GM04503 (cell line): ENCODE measurements around the gene RNF8.

ENCODE experiments used
- DNase-seq: peaks from one replicate; pipeline ENCODE4 v3.0.0-alpha.2; 2012; ENCODE audit warnings: low read depth

Gene RNF8

DNA sequence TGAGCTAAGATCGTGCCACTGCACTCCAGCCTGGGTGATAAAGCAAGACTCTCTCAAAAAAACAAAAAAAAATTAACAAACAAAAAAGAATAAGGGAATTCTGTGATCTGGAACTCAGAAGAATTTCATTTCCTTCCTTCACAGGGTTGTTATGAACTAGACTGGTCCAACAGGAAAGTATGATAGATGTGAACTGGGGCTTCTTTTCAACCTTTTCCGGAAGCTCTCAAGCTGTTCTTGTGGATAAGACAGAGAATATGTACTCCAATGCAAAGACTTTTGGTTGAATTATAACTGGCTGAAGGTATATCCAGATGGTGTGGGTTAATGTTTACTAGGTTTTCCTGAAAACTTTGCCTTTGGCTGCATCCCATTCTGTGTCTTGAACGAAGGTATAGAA is 5.3 kb downstream of the RNF8 start:
- DNase-seq: no peak

DNA sequence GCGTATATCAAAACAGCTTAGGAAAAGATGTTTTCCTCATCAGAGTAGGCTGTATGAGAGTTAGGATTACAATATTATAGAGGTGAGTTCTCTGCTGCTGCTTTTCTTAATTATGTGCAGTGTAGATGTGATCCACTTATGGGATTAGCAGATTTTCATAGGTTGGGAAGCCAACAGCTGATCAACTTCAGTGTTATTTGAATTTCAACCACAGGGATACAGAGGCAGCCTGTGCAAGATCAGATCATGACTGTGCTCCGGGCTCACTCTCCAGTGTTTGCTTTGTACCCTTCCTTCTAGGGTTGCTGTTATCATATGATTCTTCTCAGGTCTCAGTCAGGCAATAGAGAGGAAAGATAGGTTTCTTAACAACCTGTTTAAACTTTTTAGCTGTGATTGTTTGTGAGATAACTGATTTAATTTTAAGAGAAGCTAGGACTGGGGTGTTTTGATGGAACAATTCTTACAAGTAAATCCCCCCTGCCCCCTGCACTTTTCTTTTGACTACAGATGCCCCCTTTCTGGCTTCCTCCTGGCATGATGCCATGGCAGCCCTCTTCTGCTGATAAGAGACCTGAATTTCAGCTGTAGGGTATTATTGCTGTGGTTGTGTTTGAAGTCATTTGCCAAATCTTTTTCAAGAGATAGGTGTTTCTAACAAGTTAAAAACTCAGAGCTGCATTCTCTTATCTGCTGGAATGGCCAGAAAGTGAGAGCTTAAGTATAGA is 8.5 kb downstream of the RNF8 start:
- DNase-seq: no peak

DNA sequence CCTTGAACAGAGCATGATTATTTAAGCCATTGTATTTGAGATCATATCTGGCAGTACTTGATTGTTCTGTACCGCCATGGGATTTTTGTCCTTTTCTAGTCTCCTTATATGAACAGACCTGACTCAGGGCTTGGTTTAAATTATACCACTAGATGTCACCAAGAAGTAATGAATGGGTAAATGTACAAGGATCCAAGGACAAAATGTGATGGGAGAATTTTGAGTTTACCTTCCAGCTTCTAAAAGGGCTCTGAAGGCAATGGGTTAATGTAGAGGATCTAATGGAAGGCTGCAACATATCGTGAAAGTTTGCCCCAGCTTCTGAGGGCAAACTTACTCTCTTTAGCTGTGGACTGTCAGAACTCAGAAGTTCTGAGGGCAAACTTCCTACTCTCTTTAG is 12.0 kb downstream of the RNF8 start:
- no peak for DNase-seq

DNA sequence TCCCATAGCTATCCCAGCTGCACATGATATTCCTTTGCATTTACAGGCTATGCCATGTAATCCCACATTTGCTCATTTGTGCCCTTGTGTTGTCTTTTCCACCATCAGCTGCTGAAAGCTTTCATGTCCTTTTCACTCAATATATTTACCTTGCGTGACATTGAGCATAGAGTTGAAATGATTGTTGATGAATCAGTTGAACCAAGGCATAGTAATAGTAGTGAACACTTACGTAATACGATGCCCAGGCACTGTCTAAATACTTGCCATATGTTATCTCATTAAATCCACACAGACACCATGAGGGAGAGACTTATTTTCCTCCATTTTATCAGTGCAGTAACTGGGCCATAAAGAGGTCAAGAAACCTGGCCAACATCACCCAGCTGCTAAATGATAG is 13.1 kb downstream of the RNF8 start:
- no peak for DNase-seq

DNA sequence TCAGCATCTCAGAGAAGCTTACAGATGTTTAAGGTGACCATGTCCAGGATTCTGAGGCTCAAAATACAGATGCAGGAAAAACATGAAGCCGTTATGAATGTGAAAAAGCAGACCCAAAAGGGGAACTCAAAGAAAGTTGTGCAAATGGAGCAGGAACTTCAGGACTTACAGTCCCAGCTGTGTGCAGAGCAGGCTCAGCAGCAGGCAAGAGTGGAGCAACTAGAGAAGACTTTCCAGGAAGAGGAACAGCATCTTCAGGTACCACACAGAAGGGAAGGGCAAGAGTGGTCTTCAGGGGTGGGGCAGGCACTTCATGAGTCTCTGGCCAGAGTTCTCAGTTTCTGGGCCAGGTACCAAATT is 15.2 kb downstream of the RNF8 start:
- DNase-seq: no peak

DNA sequence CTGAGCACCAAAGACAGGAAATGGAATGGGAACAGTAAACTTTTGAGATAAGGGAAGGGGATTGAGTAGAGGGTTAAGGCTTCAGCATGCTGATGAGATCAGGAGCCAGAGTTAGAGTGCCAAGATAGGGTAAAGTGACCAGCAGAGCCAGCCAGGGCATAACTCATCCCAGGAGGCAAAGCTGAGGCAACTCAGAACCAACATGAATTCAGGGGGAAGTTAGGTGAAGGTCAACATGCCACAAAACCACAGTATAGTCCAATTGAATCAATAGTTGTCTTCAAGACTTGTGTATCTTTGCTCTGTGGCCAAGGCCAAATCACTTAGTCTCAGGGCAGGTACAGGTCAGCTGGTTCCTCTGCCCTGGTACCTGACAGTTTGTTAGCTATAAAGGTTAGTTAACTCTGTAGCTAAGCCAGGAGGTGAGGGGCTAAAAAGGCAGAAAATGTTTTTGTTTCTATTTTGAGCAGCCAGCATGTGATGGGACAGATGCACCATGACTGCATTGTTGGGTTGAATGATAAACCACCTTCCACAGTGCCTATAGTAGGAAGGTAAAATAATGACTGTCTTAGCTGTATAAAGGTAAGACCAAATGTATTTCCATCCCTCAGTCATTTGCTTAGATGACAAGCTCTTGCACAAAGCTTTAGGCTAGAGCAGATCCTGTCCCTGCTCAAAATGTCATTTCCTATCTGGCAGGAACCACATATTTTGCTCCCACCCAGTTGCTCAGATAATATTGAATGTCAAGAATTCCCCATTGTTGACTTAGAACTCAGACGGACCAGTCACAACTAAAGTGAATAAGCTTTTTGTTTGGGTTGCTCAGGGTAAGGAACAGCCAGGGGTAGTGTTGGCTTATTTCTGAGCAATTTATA is 15.8 kb downstream of the RNF8 start:
- DNase-seq: no peak

DNA sequence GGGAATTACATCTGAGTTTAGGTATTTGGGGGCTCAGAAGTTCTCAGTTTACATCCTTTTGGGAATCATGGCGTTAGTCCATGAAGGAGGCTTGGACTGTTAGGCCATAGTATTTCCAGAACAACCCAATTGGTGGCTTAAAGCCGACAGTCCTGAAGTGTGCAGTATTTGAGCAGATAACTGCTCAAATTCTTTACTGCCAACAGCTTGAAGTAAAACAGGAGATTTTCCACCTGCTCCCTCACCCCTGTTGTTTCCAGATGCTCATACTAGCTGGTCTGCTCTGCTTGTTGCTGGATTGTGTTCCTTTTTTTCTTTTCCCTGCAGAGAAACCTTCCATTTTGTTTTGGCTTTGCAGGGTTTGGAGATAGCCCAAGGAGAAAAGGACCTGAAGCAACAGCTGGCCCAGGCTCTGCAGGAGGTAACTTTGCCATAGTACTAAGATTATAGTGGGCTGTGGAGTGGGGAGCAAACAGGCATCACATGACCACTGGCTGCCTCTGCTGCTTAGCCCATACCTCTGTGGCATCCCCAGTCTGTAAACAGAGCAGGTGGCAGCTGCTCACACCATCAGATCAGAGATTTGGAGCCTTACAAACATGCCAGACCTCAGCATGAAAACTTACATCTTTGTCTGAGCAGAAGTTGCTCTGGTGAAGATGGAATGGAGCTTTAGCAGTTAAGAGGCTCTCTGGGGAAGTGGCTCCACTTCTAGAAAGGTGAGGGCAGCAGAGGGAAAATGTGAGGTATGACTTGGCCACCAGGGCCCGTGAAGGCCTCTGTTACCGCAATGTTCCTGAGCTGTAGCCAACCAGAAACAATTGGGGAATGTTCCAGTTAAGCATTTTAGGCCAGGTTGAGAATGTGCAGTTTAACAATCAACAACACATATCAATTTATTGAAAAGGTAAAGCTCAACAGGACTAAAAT is 17.6 kb downstream of the RNF8 start:
- no peak for DNase-seq

DNA sequence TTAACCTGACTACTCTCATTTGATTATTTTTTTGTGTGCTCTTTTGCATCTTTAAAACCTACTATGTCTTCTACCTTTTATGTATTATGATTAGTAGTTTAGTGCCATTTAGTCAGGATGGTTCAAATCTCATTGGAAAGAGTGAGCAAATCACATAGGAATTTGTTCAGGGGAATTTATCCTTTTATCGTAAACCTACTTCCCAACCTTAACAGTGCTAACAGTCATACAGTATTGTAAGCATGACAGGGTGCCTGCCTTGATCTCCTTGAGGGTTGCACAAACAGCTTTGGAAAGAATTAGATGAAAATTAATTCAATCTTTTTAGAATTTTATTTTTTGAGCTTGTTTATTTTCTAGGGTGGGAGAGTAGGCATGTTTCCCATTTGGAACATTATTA is 18.3 kb downstream of the RNF8 start:
- DNase-seq: no peak

DNA sequence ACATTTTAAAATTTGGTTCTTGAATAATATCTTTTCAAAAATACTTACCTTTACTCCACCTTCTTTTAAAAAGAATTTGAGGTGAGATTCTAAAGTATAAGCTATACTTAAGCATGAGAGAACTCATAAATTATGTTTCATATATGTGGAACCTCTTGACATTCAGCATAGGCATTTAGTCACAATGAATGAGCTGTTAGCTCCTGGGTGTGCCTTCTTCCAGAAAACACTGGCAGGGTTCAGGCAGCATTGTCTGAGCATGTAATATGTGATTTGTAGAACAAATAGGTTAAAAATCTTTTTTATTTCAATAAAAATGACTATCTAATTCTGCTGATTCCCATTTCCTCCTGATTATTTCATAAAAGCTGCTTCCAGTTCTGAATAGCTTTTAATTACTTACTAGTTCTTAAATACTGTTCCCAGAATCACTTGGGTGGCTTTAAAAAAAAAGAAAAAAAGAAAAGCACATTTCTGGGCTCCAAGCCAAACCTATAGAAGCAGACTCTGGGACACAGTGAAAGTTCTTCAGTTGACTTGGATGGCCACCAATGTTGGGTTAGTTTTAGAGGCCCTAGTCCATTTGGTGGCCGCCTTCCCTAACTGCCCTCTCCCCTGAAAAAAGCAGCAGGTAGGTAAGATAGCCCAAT is 20.2 kb downstream of the RNF8 start:
- no peak for DNase-seq

DNA sequence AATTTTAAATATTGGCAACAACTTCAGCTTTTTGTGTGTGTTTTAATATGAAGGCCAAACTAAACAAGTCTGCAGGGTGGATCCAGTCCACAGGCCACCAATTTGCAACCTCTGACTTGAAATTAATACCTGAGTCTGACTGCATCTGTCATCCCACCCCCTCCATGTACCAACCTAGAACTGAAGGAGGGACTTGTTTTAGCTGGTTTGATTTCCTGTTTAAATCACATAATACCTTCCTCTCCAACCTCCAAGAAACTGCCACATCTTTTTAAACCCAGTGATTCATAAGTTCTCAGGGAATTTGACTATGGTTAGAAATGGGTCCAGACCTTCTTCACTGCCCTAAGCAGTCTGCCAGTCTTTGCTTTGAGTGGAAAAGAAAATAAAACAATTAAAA is 21.6 kb downstream of the RNF8 start:
- no peak for DNase-seq

DNA sequence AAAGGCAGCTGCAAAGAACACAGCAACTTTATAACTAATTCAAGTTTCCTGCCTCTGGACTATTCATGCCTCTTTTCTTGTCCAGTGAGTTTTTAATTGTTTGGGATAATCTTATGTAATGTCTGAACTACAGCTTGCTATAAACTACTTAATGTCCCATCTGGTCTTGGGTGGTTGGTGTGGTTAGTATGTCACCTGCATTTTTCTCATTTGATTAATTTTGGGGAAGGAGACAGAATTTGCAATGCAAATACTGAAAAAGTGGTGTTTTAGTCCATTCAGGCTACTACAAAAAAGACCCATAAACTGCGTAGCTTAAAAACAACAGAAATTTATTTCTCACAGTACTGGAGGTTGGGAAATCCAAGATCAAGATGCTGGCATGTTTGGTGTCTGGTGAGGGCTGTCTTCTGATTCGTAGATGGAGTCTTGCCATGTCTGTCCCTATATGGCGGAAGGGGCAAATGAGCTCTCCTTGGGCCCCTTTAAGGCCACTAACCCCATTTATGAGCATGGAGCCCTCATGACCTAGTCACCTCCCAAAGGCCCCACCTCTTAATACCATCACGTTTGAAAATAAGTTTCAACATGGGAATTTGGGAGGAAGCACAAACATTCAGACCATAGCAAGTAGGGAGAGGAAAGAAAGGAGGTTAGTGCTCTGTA is 22.4 kb downstream of the RNF8 start:
- no peak for DNase-seq

DNA sequence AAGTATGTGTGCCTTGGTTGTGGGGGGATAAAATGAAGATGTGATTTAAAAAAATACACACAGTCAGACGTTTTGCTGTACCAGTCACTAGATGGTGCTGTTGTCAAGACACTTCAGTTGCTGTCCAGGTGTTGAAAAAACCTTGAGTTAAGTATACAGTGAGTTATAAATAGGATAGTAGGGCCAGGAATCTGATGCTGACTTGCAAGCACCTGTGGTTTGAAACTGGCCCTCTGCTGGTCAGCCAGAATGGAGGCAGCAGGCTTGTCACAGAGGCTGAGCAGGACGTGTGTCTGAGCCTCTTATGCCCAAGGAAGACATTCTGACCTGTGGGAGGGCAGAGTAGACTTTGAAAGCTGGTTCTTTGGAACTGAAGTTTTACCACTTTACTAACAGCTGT is 27.8 kb downstream of the RNF8 start:
- DNase-seq: no peak

DNA sequence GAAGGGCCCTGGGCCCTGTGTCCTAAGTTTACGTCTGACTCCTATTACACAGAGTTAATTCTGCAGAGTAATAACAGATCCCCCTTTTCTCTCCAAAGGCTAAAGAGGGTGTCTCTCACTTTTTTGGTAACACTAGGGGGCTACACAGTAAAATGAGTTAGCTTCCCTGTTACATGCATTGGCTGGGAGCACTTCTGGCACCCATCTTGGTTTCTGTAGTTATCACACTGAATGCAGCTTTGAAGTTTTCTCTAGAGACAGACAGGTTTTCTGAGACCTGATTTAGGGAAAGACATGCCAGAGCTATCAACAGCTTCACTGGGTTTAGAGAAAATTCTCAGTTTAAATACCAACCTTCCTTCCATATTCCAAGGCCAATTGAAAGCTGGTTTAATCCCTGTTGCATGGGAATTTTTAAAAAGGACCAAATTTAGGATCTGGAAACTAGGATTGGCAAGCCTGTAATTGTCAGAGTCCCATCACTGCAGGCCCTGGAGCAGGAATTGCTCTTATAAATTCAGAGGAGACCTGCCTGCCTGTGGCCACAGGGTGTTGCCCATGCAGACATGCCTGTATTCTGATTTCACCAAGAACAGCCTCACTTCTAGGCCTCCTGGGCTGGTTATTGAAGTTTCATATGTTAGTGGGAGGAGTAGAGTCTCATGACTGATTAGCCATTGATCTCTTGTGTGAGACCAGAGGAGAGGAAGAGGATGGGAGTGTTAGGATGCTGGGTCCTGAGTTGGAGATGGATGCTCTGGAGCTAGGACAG is 29.4 kb downstream of the RNF8 start:
- DNase-seq: no peak

DNA sequence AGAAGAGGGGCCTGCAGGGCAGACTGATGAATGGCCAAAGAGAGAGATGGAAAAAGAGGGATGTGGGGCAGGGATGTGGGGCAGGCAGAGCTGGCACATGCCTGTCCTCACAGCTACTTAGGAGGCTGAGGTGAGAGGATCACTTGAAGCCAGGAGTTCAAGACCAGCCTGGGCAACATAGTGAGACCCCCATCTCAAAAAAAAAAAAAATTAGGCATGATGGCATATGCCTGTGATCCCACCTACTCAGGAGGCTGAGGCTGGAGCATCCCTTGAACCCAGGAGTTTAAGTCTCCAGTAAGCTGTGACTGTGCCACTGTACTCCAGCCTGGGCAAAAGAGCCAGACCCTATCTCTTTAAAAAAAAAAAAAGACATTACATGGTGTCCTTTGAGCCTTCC is 34.8 kb downstream of the RNF8 start:
- no peak for DNase-seq

DNA sequence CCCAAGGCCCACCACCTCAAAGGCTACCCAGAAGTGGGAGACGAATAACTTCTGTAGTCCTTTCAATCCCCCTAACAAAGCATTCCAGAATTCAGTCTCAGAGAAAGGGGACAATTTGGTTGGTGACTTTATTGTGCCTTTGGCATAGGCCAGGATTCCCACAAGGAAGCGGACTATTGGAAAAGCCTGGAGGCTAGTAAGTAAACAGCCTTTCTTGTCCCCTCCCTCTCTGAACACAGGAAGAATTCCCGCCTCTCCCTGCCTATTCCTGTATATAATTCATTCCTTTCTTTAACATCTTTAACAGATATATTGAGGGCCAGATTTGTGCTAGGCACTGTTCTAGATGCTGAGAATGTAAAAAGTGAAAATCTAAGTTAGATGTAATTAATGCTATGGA is 36.1 kb downstream of the RNF8 start:
- no peak for DNase-seq

DNA sequence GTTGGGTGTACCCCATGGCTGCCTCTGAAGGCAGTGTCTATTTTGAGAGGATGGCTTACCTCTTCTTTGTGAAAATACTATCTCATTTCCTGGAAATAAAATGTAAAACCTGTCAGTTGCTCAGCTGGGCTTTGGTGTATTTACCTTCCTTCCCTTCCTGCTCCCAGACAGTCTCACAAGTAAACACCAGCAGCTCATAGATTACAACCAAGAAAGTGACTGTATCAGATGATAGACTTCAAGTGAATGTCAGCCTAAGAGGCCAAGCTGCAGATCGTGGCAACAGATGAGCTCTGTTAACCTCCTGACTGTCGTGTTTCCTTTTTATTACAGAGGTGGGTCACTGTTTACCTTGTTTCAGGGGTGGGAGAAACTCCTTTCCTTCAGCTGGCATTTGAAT is 37.3 kb downstream of the RNF8 start:
- no peak for DNase-seq

DNA sequence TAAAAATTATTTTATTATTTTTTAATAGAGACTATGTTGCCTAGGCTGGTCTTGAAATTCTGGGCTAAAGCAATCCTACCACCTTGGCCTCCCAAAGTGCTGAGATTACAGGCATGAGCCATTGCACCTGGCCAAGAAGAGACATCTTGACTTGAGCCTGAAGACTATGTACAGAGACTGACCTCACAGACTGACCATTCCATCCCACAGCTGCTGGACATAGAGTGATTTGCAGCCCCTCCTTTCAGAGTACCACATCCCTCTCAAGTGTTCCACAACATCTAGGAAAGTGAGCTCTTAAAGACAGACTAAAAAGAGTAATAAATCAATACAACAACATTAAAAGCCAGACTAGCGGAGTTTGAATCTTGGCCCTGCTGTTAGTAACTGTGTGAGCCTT is 39.0 kb downstream of the RNF8 start:
- no peak for DNase-seq

DNA sequence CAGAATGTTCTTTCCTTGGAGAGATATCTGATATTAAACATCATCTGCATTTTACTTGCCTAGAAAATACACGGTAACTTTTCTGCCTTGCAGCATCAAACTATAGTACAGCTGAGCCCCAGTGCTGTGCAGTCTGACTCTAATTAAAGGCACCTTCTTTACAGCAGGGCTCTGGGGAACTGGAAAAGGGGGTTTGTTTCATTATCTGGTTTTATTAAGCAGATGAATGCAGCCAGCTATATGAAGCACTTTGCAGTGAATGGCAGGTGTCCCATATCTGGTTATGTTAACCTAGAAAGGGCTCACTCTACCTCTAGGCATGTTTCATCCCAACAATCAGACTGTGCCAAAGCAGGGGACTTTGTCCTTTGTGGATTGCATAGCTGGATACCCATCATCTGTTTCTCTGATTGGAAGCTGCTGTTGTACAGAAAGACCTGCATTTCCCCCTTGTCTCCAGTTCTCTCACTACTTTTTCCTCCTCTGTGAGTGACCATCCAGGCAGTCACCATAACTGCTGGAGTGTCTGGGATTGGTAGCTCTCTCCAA is 39.7 kb downstream of the RNF8 start:
- DNase-seq: no peak

DNA sequence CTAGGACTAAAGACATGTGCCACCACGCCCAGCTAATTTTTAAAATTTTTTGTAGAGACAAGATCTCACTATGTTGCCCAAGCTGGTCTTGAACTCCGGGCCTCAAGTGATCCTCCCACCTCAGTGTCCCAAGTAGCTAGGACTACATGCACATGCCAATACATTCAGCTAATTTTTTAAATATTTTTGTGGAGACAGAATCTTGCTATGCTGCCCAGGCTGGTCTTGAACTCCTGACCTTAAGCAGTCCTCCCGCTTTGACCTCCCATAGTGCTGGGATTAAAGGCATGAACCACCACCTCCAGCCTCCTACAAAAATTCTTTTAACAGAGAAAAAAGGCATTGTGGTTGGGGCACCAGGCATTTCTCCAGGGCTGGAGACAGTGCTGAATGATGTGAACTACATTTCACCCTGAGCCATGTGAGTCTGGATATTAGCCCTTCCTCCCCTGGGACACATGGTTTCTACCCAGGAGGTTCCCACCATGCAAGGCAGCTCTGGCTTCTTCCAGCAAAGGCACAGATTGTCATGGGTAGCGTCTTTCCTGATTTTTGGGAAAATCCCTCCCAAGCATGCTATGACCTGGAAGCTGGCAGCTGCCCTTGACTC is 42.9 kb downstream of the RNF8 start:
- DNase-seq: peak; percentile 88

DNA sequence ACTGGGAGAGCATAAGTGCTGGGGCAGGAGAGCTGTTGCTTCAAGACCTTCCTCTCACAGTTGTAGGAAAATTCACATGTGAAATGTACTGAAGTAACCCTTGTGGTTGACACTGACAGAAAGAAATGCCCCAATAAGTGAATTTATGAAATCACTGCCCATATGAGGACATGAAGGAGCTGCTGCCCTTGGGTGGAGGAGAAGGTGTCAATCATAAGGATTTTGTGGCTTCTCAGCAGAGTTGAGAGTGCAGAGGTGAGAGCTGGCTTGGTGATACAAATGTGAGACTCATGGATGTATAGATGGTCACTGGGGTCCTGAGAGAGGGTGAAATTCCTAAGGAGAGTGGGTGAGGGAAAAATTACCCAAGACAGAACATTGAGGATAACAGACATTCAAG is 45.3 kb downstream of the RNF8 start:
- DNase-seq: no peak
